ENCODE data around the gene ANKRD30A. TPM values are rescaled to one million over a fixed set of nuclear protein-coding genes. Genes with fewer than 3 reads are reported as not detected.

Gene ANKRD30A
- total RNA-seq, 2 donors from 2014 or later: not detected

- no peaks in the 10 kb centered on the region for H3K36me3 ChIP-seq
- no peak for TF ChIP-seq CTCF (IDR thresholded peaks at IDR 0.05)
- DNase-seq (ENCODE audit: low spot score): no peak
- no peaks in the 10 kb centered on the region for H3K4me1 ChIP-seq
- H3K27me3 ChIP-seq: no peaks in the 10 kb centered on the region
- H3K27ac ChIP-seq: no peak overlapping the region
- no peaks in the 10 kb centered on the region for H3K9me3 ChIP-seq
- H3K4me3 ChIP-seq: no peak overlapping the region
These were observed 96.6 kb downstream of the ANKRD30A start for GRCh38 chr10:37222046-37222445.

GRCh38 chr10:37225163-37225562 is 99.8 kb downstream of the ANKRD30A start:
- H3K27ac ChIP-seq: no peak overlapping the region
- H3K36me3 ChIP-seq: no peaks in the 10 kb centered on the region
- TF ChIP-seq CTCF (IDR thresholded peaks at IDR 0.05): no peak
- no peaks in the 10 kb centered on the region for H3K27me3 ChIP-seq
- no peak overlapping the region for H3K4me3 ChIP-seq
- no peak for DNase-seq (ENCODE audit: low spot score)
- no peaks in the 10 kb centered on the region for H3K9me3 ChIP-seq
- H3K4me1 ChIP-seq: no peaks in the 10 kb centered on the region

GRCh38 chr10:37226524-37226923 is 101.1 kb downstream of the ANKRD30A start:
- H3K4me3 ChIP-seq: no peak overlapping the region
- no peak for TF ChIP-seq CTCF (IDR thresholded peaks at IDR 0.05)
- no peak for DNase-seq (ENCODE audit: low spot score)
- no peaks in the 10 kb centered on the region for H3K4me1 ChIP-seq
- H3K9me3 ChIP-seq: no peaks in the 10 kb centered on the region
- no peaks in the 10 kb centered on the region for H3K36me3 ChIP-seq
- no peaks in the 10 kb centered on the region for H3K27me3 ChIP-seq
- H3K27ac ChIP-seq: no peak overlapping the region

GRCh38 chr10:37234692-37235091 is 109.3 kb downstream of the ANKRD30A start:
- no peak overlapping the region for H3K27ac ChIP-seq
- H3K27me3 ChIP-seq: no peaks in the 10 kb centered on the region
- H3K36me3 ChIP-seq: no peaks in the 10 kb centered on the region
- no peak overlapping the region for H3K4me3 ChIP-seq
- H3K9me3 ChIP-seq: no peaks in the 10 kb centered on the region
- no peak for DNase-seq (ENCODE audit: low spot score)
- TF ChIP-seq CTCF (IDR thresholded peaks at IDR 0.05): no peak
- no peaks in the 10 kb centered on the region for H3K4me1 ChIP-seq

GRCh38 chr10:37236093-37236492 is 110.7 kb downstream of the ANKRD30A start:
- no peak for TF ChIP-seq CTCF (IDR thresholded peaks at IDR 0.05)
- H3K36me3 ChIP-seq: no peaks in the 10 kb centered on the region
- no peaks in the 10 kb centered on the region for H3K9me3 ChIP-seq
- H3K27ac ChIP-seq: no peak overlapping the region
- no peaks in the 10 kb centered on the region for H3K27me3 ChIP-seq
- H3K4me3 ChIP-seq: no peak overlapping the region
- no peak for DNase-seq (ENCODE audit: low spot score)
- H3K4me1 ChIP-seq: no peaks in the 10 kb centered on the region

GRCh38 chr10:37240223-37240622 is 114.8 kb downstream of the ANKRD30A start:
- no peak for TF ChIP-seq CTCF (IDR thresholded peaks at IDR 0.05)
- Histone ChIP-seq H3K36me3 (no peaks in the 10 kb centered on the region), H3K4me3 (no peak overlapping the region), H3K4me1 (no peaks in the 10 kb centered on the region), H3K27me3 (no peaks in the 10 kb centered on the region), H3K27ac (no peak overlapping the region), H3K9me3 (no peaks in the 10 kb centered on the region)
- DNase-seq (ENCODE audit: low spot score): no peak

Measured in right atrium auricular region (tissue), 2 donors.